ENCODE measurements around the gene TTC28. TPM values are rescaled to one million over a fixed set of nuclear protein-coding genes. Genes with fewer than 3 reads are reported as not detected.

The TTC28 gene
- polyA plus RNA-seq, 1 donor from 2014 or later = 14.8 TPM

DNA sequence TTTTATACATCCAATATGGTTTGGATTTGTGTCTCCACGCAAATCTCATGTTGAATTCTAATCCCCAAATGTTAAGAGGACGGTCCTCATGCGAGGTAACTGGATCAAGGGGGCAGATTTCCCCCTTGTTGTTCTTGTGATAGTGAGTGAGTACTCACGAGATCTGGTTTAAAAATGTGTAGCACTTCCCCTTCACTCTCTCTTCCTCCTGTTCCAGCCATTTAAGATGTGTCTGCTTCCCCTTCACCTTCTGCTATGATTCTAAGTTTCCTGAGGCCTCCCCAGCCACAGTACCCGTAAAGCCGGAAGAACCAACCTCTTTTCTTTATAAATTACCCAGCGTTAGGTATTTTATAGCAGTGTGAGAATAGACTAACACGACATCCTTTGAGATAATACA, 98.6 kb downstream of the TTC28 start:
- Histone ChIP-seq H3K36me3 (ENCODE audit: insufficient read depth, low read length) (no peaks in the 10 kb centered on the region), H3K9ac (ENCODE audit: low read length) (no peak overlapping the region), H3F3A (ENCODE audit: insufficient read depth, low read length, poor library complexity, severe bottlenecking) (no peaks in the 10 kb centered on the region), H2AFZ (ENCODE audit: low read depth, low read length) (no peak overlapping the region), H3K4me2 (ENCODE audit: low read length) (no peak overlapping the region), H4K20me1 (ENCODE audit: insufficient read depth) (no peaks in the 10 kb centered on the region), H3K4me3 (ENCODE audit: low read length) (no peak overlapping the region), H3K27me3 (ENCODE audit: insufficient read depth, low read depth, low read length) (no peaks in the 10 kb centered on the region), H3K9me2 (ENCODE audit: insufficient read depth, low read length) (no peaks in the 10 kb centered on the region), H3K27ac (ENCODE audit: low read length) (no peak overlapping the region), H3K79me2 (replicated peaks; ENCODE audit: insufficient read depth, low read length) (no peaks in the 10 kb centered on the region), H3K9me3 (ENCODE audit: low read length) (no peaks in the 10 kb centered on the region)
- no peak for TF ChIP-seq TAF1 (IDR thresholded peaks at IDR 0.05; ENCODE audit: low read depth)
- TF ChIP-seq EP300 (conservative IDR thresholded peaks at IDR 0.05; ENCODE audit: poor library complexity, severe bottlenecking) = no peak
- TF ChIP-seq MXI1 (conservative IDR thresholded peaks at IDR 0.05; ENCODE audit: poor library complexity, severe bottlenecking) = no peak
- no peak for TF ChIP-seq EZH2 (IDR thresholded peaks at IDR 0.05; ENCODE audit: borderline replicate concordance, insufficient read depth, low read length, poor library complexity, severe bottlenecking)
- TF ChIP-seq SMC3 (conservative IDR thresholded peaks at IDR 0.05; ENCODE audit: poor library complexity) = no peak
- TF ChIP-seq, protein P1, sequence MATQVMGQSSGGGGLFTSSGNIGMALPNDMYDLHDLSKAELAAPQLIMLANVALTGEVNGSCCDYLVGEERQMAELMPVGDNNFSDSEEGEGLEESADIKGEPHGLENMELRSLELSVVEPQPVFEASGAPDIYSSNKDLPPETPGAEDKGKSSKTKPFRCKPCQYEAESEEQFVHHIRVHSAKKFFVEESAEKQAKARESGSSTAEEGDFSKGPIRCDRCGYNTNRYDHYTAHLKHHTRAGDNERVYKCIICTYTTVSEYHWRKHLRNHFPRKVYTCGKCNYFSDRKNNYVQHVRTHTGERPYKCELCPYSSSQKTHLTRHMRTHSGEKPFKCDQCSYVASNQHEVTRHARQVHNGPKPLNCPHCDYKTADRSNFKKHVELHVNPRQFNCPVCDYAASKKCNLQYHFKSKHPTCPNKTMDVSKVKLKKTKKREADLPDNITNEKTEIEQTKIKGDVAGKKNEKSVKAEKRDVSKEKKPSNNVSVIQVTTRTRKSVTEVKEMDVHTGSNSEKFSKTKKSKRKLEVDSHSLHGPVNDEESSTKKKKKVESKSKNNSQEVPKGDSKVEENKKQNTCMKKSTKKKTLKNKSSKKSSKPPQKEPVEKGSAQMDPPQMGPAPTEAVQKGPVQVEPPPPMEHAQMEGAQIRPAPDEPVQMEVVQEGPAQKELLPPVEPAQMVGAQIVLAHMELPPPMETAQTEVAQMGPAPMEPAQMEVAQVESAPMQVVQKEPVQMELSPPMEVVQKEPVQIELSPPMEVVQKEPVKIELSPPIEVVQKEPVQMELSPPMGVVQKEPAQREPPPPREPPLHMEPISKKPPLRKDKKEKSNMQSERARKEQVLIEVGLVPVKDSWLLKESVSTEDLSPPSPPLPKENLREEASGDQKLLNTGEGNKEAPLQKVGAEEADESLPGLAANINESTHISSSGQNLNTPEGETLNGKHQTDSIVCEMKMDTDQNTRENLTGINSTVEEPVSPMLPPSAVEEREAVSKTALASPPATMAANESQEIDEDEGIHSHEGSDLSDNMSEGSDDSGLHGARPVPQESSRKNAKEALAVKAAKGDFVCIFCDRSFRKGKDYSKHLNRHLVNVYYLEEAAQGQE (IDR thresholded peaks at IDR 0.05; ENCODE audit: borderline replicate concordance) = no peak
- TF ChIP-seq RAD21 (conservative IDR thresholded peaks at IDR 0.05) = no peak

DNA sequence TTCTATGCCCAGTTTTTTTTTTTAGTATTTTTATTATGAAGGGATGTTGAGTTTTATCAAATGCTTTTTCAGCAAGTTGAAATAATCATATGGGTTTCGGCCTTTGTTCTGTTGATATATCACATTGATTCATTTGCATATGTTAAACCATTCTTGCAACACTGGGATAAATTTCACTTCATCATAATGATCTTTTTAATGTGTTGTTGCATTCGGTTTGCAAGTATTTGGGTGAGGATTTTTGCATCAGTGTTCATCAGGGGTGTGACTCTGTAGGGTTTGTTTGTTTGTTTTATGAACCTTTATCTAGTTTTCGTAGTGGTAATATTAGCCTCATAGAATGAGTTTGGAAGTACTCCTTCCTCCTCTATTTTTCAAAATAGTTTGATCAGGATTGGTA, 103.5 kb downstream of the TTC28 start:
- Histone ChIP-seq H3F3A (ENCODE audit: insufficient read depth, low read length, poor library complexity, severe bottlenecking) (no peaks in the 10 kb centered on the region), H3K27me3 (ENCODE audit: insufficient read depth, low read depth, low read length) (no peaks in the 10 kb centered on the region), H3K9me3 (ENCODE audit: low read length) (no peaks in the 10 kb centered on the region), H3K4me2 (ENCODE audit: low read length) (no peak overlapping the region), H3K36me3 (ENCODE audit: insufficient read depth, low read length) (no peaks in the 10 kb centered on the region), H4K20me1 (ENCODE audit: insufficient read depth) (no peaks in the 10 kb centered on the region), H3K9ac (ENCODE audit: low read length) (no peak overlapping the region), H3K9me2 (ENCODE audit: insufficient read depth, low read length) (no peaks in the 10 kb centered on the region), H3K79me2 (replicated peaks; ENCODE audit: insufficient read depth, low read length) (no peaks in the 10 kb centered on the region), H3K4me3 (ENCODE audit: low read length) (no peak overlapping the region), H3K27ac (ENCODE audit: low read length) (no peak overlapping the region), H2AFZ (ENCODE audit: low read depth, low read length) (no peak overlapping the region)
- TF ChIP-seq MXI1 (conservative IDR thresholded peaks at IDR 0.05; ENCODE audit: poor library complexity, severe bottlenecking) = no peak
- TF ChIP-seq, protein P2, sequence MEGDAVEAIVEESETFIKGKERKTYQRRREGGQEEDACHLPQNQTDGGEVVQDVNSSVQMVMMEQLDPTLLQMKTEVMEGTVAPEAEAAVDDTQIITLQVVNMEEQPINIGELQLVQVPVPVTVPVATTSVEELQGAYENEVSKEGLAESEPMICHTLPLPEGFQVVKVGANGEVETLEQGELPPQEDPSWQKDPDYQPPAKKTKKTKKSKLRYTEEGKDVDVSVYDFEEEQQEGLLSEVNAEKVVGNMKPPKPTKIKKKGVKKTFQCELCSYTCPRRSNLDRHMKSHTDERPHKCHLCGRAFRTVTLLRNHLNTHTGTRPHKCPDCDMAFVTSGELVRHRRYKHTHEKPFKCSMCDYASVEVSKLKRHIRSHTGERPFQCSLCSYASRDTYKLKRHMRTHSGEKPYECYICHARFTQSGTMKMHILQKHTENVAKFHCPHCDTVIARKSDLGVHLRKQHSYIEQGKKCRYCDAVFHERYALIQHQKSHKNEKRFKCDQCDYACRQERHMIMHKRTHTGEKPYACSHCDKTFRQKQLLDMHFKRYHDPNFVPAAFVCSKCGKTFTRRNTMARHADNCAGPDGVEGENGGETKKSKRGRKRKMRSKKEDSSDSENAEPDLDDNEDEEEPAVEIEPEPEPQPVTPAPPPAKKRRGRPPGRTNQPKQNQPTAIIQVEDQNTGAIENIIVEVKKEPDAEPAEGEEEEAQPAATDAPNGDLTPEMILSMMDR (IDR thresholded peaks at IDR 0.05; ENCODE audit: poor library complexity, severe bottlenecking) = no peak
- TF ChIP-seq EP300 (conservative IDR thresholded peaks at IDR 0.05; ENCODE audit: poor library complexity, severe bottlenecking) = no peak
- TF ChIP-seq, protein P1 (IDR thresholded peaks at IDR 0.05; ENCODE audit: borderline replicate concordance) = no peak
- no peak for TF ChIP-seq RAD21 (conservative IDR thresholded peaks at IDR 0.05)
- TF ChIP-seq EZH2 (IDR thresholded peaks at IDR 0.05; ENCODE audit: borderline replicate concordance, insufficient read depth, low read length, poor library complexity, severe bottlenecking) = no peak
- no peak for TF ChIP-seq POLR2AphosphoS5 (IDR thresholded peaks at IDR 0.05)
- TF ChIP-seq TAF1 (IDR thresholded peaks at IDR 0.05; ENCODE audit: low read depth) = no peak
- TF ChIP-seq SMC3 (conservative IDR thresholded peaks at IDR 0.05; ENCODE audit: poor library complexity) = no peak

Measured in neural cell (in vitro differentiated cells).